Measurements from ENCODE around the gene ZNF880.
A peak's percentile ranks its signal among the peaks of the same experiment; 100 is the strongest.
"Not testable (repeated sequence)": the region's sequence is repeated elsewhere in the genome, so short reads cannot be mapped to it uniquely, and the experiment has no call there.

The ZNF880 gene

DNA sequence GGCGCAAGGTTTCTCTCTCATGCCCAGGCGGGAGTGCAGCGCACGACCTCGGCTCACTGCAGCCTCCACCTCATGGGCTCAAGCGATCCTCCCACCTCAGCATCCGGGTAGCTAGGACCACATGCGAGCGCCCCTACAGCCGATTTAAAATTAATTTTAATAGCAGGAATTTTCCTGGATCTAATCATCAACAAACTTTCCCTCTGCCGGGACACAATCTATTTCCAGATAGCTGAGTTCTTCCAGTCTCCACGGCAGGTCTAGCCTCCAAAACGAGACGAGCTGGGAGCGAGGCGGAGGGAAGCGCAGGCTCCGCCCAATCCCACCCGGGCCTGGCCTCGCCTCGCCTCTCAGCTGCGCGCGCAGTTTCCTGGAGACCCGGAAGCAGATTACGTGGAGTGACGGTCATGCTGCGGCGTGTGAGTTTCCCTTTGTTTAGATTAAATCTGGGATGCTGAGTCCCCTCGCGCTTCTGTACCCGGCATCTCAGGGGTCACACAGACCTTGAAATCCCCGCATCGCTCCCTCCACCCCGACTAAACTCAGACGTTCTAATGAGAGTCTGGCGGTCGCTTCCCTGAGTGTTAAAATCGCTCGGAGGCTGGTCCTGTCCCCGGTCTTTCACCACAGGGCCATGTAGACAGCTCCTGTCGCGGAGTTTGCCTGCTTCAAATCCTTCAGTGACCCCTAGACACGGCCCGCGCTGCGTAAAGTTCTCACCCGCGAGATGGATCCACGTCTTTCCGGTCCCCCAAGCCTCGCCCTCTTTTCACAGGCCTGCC lies at the start of gene ZNF880:
Gene ZNF880 (plus strand): TSS at position 365 of the 782 bp plus-strand sequence. CDS start 43 bp downstream, at position 408.
- in situ Hi-C loops (cut with HindIII; ENCODE audit: low pct_unique_long_range_greater_than_20kb, low sequenced_read_pairs) = no loop called here
- DNase-seq (ENCODE audit: low read depth in 1 of 2, low spot score in 1 of 2) = no peak
- TF ChIP-seq JUND (IDR thresholded peaks at IDR 0.05; ENCODE audit: low read depth) = no peak

DNA sequence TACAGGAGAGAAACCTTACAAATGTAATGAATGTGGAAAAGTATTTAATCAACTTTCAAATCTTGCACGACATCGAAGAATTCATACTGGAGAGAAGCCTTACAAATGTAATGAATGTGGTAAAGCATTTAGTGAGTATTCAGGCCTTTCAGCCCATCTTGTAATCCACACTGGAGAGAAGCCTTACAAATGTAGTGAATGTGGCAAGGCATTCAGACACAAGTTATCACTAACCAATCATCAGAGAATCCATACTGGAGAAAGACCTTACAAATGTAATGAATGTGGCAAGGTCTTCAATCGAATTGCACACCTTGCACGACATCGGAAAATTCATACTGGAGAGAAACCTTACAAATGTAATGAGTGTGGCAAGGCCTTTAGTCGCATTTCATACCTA lies 47.3 kb upstream of the ZNF880 start:
- in situ Hi-C loops (cut with HindIII; ENCODE audit: low pct_unique_long_range_greater_than_20kb, low sequenced_read_pairs) = no loop called here
- TF ChIP-seq JUND (IDR thresholded peaks at IDR 0.05; ENCODE audit: low read depth) = no peak

DNA sequence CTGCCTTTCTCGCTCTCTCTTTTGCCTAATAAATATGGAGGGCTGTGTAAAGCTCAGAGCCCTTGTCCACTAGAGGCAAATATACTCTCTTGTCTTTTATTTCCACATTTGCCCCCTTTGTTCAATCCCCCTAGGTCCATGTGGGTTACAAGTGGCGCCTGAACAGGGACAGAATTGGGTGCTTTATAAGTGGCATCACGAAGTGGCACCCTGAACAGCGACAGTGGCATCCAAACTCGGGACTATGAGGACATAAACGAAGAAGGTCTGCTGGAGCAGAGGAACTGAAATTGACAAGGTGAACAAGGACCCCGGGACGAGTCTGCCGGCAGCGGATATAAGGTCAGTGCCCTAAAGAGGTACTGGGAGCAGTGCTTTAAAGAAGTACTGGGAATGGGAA lies 38.0 kb upstream of the ZNF880 start:
- in situ Hi-C loops (cut with HindIII; ENCODE audit: low pct_unique_long_range_greater_than_20kb, low sequenced_read_pairs) = no loop called here
- no peak for TF ChIP-seq JUND (IDR thresholded peaks at IDR 0.05; ENCODE audit: low read depth)

More for the DNA sequence above, 47.3 kb upstream of the ZNF880 start:
- no peak for DNase-seq (ENCODE audit: low read depth in 1 of 2, low spot score in 1 of 2)

DNA sequence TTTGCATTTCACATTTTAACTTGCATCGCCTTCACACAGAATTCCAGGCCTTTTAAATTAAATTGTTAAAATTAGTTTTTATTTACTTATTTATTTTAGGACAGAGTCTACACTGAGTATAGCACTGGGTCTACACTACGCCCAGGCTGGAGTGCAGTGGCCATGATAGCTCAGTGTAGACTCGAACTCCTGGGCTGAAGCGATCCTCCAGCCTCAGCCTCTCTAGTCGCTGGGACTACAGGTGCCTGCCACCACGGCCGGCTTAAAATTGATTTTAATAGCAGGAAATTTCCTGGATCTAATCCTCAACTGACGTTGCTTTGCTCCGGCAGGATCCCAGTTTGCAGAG lies 34.0 kb upstream of the ZNF880 start:
- in situ Hi-C loops (cut with HindIII; ENCODE audit: low pct_unique_long_range_greater_than_20kb, low sequenced_read_pairs) = no loop called here
- no peak for DNase-seq (ENCODE audit: low read depth in 1 of 2, low spot score in 1 of 2)

More for the DNA sequence above, 38.0 kb upstream of the ZNF880 start:
- DNase-seq (ENCODE audit: low read depth in 1 of 2, low spot score in 1 of 2) = no peak

DNA sequence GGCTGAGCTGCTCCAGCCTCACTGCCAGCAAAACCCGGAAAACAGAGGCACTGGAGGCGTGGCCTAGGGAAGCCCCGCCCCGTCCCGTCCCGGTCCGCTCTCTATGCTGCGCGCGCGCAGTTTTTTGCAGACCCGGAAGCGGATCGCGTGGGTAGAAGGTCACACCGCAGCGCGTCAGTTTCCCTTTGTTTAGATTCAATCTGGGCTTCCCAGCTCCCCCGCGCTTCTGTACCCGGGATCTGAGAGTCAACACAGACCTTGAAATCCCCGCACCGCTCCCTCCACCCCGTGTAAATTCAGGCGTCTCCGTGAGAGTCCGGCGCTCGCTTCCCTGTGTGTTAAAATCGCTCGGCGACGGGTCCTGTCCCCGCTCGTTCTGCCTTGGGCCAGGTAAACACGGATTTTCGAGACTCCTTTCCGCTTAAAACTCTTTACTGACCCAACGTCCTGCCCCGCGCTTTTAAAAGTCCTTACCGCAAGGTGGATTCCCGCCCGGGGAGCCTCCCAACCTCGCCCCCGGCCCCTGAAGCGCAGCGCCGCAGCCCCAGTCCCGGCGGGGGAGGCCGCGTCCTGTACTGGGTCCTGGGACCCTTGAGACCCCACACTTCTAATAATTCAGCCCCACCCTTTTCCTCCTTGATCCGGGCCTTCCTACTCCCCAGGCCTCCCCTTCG lies 33.5 kb upstream of the ZNF880 start, which contains the start of gene ZNF610:
Gene ZNF610 (plus strand): TSS at position 127 of the 674 bp plus-strand sequence. CDS start 12,930 bp downstream, outside the sequence.
- no peak for TF ChIP-seq JUND (IDR thresholded peaks at IDR 0.05; ENCODE audit: low read depth)
- peak; percentile 49 to 91 for DNase-seq (ENCODE audit: low read depth in 1 of 2, low spot score in 1 of 2)
- in situ Hi-C loops (cut with HindIII; ENCODE audit: low pct_unique_long_range_greater_than_20kb, low sequenced_read_pairs) = no loop called here

More for the DNA sequence above, 34.0 kb upstream of the ZNF880 start:
- no peak for TF ChIP-seq JUND (IDR thresholded peaks at IDR 0.05; ENCODE audit: low read depth)

DNA sequence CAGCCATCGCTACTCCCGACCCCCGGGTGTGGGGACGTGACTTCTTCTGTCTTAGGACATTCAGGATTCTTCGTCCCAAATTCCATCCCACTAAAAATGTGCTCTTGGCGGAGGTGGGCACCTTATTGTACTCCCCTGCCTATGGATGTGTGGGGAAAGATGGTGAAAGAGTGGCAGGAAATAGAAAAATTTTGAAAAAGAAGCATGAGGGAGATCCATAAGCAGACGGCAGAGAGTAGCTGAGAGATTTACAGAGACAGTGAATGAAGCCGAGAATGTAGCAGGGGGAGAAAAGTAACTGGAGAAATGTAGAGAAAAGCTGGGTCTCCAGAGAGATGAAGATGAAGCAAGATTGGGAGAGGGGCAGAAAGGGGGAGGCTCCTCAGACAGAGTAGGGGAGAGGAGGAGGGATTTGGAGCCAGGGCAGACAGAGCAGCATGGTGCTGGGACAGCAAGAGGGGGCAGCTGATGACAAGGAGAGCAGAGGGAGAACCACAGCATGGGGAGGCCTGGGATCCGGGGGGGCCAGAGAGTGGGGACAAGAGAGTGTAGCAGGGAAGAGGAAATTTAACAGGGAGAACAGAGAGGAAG lies 32.8 kb upstream of the ZNF880 start:
- in situ Hi-C loops (cut with HindIII; ENCODE audit: low pct_unique_long_range_greater_than_20kb, low sequenced_read_pairs) = no loop called here
- no peak for TF ChIP-seq JUND (IDR thresholded peaks at IDR 0.05; ENCODE audit: low read depth)
- DNase-seq (ENCODE audit: low read depth in 1 of 2, low spot score in 1 of 2) = no peak

DNA sequence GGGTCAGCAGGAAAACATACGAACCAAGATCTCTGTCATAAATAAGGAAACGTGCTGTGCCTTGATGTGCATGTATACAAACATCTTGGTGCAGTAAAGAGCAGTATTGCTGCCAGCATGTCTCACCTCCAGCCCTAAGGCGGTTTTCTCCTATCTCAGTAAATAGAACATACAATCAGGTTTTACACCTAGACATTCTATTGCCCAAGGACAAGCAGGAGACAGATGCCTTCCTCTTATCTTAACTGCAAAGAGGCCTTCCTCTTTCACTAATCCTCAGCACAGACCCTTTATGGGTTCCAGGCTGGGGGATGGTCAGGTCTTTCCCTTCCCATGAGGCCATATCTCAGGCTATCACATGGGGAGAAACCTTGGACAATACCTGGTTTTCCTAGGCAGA lies 30.7 kb upstream of the ZNF880 start:
- DNase-seq (ENCODE audit: low read depth in 1 of 2, low spot score in 1 of 2); in situ Hi-C loops (cut with HindIII; ENCODE audit: low pct_unique_long_range_greater_than_20kb, low sequenced_read_pairs): not testable (repeated sequence)

DNA sequence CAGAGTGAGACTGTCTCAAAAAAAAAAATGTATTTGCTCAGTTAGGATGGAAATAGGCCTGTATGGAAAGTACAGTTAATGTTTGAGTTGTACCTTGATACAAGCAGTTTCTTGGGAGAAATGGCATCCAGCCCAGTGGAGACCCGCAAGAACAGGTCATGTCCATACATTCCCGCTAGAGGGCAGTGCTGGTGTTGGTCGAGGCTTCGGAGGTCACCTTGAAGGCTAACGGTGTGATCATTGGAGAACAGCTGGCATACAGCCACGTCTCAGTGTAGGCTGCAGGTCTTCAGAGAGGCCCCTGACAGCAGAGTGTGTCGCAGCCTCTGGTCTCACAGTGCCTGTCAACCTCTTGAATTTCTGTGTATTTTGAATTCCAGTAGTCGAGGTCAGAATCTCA lies 26.2 kb upstream of the ZNF880 start:
- in situ Hi-C loops (cut with HindIII; ENCODE audit: low pct_unique_long_range_greater_than_20kb, low sequenced_read_pairs) = no loop called here
- TF ChIP-seq JUND (IDR thresholded peaks at IDR 0.05; ENCODE audit: low read depth) = no peak
- DNase-seq (ENCODE audit: low read depth in 1 of 2, low spot score in 1 of 2) = peak; percentile 35 to 72

DNA sequence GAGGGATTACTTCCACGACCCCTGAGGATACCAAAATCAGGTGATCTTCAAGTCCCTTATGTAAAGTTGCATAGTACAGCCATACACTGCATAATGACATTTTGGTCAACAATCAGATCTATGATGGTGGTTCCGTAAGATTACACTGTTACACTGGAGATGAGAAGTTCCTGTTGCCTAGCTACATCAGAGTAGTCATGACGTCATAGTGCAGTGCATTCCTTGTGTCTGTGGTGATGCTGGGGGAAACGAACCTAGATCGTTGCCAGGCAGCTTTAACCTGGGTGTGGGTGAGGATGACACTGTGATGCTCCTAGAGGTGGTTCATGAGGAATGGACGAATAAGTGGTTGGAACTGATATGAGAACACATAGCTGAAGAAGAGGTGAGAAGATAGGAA lies 24.6 kb upstream of the ZNF880 start:
- TF ChIP-seq JUND (IDR thresholded peaks at IDR 0.05; ENCODE audit: low read depth) = no peak
- in situ Hi-C loops (cut with HindIII; ENCODE audit: low pct_unique_long_range_greater_than_20kb, low sequenced_read_pairs) = no loop called here
- DNase-seq (ENCODE audit: low read depth in 1 of 2, low spot score in 1 of 2) = no peak

DNA sequence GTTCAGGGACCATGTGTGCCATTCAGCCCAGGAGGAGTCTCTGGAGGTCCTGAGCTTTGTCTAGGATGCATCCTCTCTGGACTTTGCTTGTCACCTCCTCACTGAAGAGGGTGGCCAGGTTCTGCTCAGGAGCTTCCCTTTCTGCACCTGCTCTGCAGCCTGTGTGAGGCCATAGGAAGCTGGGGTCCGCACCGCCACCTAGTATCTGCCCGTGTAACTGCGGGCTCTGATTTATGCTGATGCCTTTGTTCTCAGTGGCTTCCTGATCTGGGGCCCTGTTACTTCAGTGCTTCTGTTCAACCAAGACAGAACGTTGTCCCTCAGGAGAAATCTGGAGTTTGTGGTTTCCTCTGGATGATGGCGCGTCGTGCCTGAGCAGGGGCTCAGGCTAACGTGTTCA lies 18.2 kb upstream of the ZNF880 start:
- DNase-seq (ENCODE audit: low read depth in 1 of 2, low spot score in 1 of 2) = peak in 1 of 2 experiments; percentile 17
- no peak for TF ChIP-seq JUND (IDR thresholded peaks at IDR 0.05; ENCODE audit: low read depth)
- in situ Hi-C loops (cut with HindIII; ENCODE audit: low pct_unique_long_range_greater_than_20kb, low sequenced_read_pairs) = no loop called here

DNA sequence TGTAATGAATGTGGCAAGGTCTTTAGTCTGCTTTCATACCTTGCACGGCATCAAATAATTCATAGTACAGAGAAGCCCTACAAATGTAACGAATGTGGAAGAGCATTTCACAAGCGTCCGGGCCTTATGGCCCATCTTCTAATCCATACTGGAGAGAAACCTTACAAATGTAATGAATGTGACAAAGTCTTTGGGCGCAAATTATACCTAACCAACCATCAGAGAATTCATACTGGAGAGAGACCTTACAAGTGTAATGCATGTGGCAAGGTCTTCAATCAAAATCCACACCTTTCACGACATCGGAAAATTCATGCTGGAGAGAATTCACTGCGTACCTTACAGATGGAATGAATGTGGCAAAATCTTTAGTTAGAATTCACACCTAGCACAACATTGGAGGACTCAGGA lies 3.3 kb upstream of the ZNF880 start:
- in situ Hi-C loops (cut with HindIII; ENCODE audit: low pct_unique_long_range_greater_than_20kb, low sequenced_read_pairs) = no loop called here
- no peak for TF ChIP-seq JUND (IDR thresholded peaks at IDR 0.05; ENCODE audit: low read depth)

DNA sequence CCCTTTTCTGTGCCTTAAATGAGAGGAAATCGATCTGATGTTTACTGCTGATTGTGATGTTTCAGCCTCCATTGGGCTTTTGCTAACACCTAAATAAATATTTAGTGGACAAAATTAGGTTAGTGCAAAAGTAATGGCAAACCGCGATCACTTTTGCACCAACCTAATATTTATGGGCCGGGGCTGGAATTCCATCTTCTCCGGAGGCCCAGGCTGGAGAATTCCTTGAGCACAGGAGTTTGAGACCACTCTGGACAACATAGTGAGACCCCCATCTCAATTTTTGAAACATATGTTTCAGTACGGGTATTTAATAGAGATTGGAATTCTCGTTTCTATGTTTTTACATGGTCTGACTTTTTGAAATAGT lies 603 bp downstream of the ZNF880 start:
- TF ChIP-seq JUND (IDR thresholded peaks at IDR 0.05; ENCODE audit: low read depth) = no peak
- in situ Hi-C loops (cut with HindIII; ENCODE audit: low pct_unique_long_range_greater_than_20kb, low sequenced_read_pairs) = no loop called here
- DNase-seq (ENCODE audit: low read depth in 1 of 2, low spot score in 1 of 2) = no peak

More for the DNA sequence above, 3.3 kb upstream of the ZNF880 start:
- no peak for DNase-seq (ENCODE audit: low read depth in 1 of 2, low spot score in 1 of 2)

DNA sequence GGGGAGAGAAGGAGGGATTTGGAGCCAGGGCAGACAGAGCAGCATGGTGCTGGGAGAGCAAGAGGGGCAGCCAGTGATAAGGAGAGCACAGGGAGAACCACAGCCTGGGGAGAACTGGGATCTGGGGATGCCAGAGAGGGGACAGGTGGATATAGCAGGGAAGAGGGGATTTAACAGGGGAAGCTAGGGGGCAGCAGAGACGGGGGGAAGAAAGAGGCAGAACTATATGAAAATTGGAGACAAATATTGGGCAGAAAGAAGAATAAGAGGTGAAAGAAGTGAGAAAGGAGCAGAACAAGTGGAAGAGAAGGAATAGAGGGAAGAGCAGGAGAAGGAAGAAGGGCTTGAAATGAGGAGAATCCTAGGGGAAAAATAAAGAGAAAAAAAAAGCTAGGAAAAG lies 21.4 kb downstream of the ZNF880 start:
- TF ChIP-seq JUND (IDR thresholded peaks at IDR 0.05; ENCODE audit: low read depth) = no peak
- in situ Hi-C loops (cut with HindIII; ENCODE audit: low pct_unique_long_range_greater_than_20kb, low sequenced_read_pairs) = no loop called here
- DNase-seq (ENCODE audit: low read depth in 1 of 2, low spot score in 1 of 2) = no peak

Measured in T47D (cell line).